Measurements from ENCODE around the gene TNFRSF1A.

TNFRSF1A gene

GRCh38 chr12:6373022-6373787 lies 31.3 kb upstream of the TNFRSF1A start:
- Histone ChIP-seq H3K4me3 (ENCODE audit: low read depth, low read length) (peak overlapping the region; percentile 72), H3K9me3 (ENCODE audit: control insufficient read depth, insufficient read depth, low read depth, low read length) (no peaks in the 10 kb centered on the region), H3K36me3 (ENCODE audit: control insufficient read depth, insufficient read depth, low read length) (no peaks in the 10 kb centered on the region), H3K9ac (ENCODE audit: low read length) (peak overlapping the region; percentile 82), H3K27ac (ENCODE audit: low read depth, low read length) (peak overlapping the region; percentile 59; the same call in 1 of the 2 replicates), H3K4me1 (ENCODE audit: control insufficient read depth, insufficient read depth, low read length) (peaks cover 71% of the 10 kb centered on the region), H3K27me3 (ENCODE audit: control insufficient read depth, insufficient read depth, low read length) (peaks cover 5% of the 10 kb centered on the region; the same call in 1 of the 2 replicates)

- Histone ChIP-seq H3K27me3 (ENCODE audit: control insufficient read depth, insufficient read depth, low read length) (peaks cover 5% of the 10 kb centered on the region; the same call in 1 of the 2 replicates), H3K9ac (ENCODE audit: low read length) (peak overlapping the region; percentile 82), H3K4me1 (ENCODE audit: control insufficient read depth, insufficient read depth, low read length) (peaks cover 69% of the 10 kb centered on the region), H3K27ac (ENCODE audit: low read depth, low read length) (peak overlapping the region; percentile 59), H3K4me3 (ENCODE audit: low read depth, low read length) (peak overlapping the region; percentile 72), H3K36me3 (ENCODE audit: control insufficient read depth, insufficient read depth, low read length) (peaks cover 1% of the 10 kb centered on the region), H3K9me3 (ENCODE audit: control insufficient read depth, insufficient read depth, low read depth, low read length) (no peaks in the 10 kb centered on the region)
These were observed 30.6 kb upstream of the TNFRSF1A start for GRCh38 chr12:6372403-6373003.

- Histone ChIP-seq H3K27me3 (ENCODE audit: control insufficient read depth, insufficient read depth, low read length) (peaks cover 5% of the 10 kb centered on the region; the same call in 1 of the 2 replicates), H3K4me3 (ENCODE audit: low read depth, low read length) (peak overlapping the region; percentile 42), H3K4me1 (ENCODE audit: control insufficient read depth, insufficient read depth, low read length) (peaks cover 56% of the 10 kb centered on the region), H3K9me3 (ENCODE audit: control insufficient read depth, insufficient read depth, low read depth, low read length) (no peaks in the 10 kb centered on the region), H3K36me3 (ENCODE audit: control insufficient read depth, insufficient read depth, low read length) (peaks cover 5% of the 10 kb centered on the region), H3K27ac (ENCODE audit: low read depth, low read length) (peak overlapping the region; percentile 74), H3K9ac (ENCODE audit: low read length) (peak overlapping the region; percentile 50)
These were observed 29.3 kb upstream of the TNFRSF1A start for GRCh38 chr12:6370994-6371754.

GRCh38 chr12:6370576-6370935 lies 28.7 kb upstream of the TNFRSF1A start:
- H3K36me3 ChIP-seq (ENCODE audit: control insufficient read depth, insufficient read depth, low read length): peaks cover 6% of the 10 kb centered on the region
- peak overlapping the region; percentile 50 for H3K9ac ChIP-seq (ENCODE audit: low read length)
- peaks cover 50% of the 10 kb centered on the region for H3K4me1 ChIP-seq (ENCODE audit: control insufficient read depth, insufficient read depth, low read length)
- H3K27me3 ChIP-seq (ENCODE audit: control insufficient read depth, insufficient read depth, low read length): peaks cover 5% of the 10 kb centered on the region; the same call in 1 of the 2 replicates
- peak overlapping the region; percentile 74 for H3K27ac ChIP-seq (ENCODE audit: low read depth, low read length)
- no peaks in the 10 kb centered on the region for H3K9me3 ChIP-seq (ENCODE audit: control insufficient read depth, insufficient read depth, low read depth, low read length)
- H3K4me3 ChIP-seq (ENCODE audit: low read depth, low read length): peak overlapping the region; percentile 42

GRCh38 chr12:6369916-6370575 lies 28.2 kb upstream of the TNFRSF1A start:
- Histone ChIP-seq H3K36me3 (ENCODE audit: control insufficient read depth, insufficient read depth, low read length) (peaks cover 6% of the 10 kb centered on the region), H3K27ac (ENCODE audit: low read depth, low read length) (peak overlapping the region; percentile 74; the same call in 1 of the 2 replicates), H3K9ac (ENCODE audit: low read length) (peak overlapping the region; percentile 50), H3K9me3 (ENCODE audit: control insufficient read depth, insufficient read depth, low read depth, low read length) (no peaks in the 10 kb centered on the region), H3K4me1 (ENCODE audit: control insufficient read depth, insufficient read depth, low read length) (peaks cover 47% of the 10 kb centered on the region), H3K4me3 (ENCODE audit: low read depth, low read length) (peak overlapping the region; percentile 42; the same call in 1 of the 2 replicates), H3K27me3 (ENCODE audit: control insufficient read depth, insufficient read depth, low read length) (peaks cover 5% of the 10 kb centered on the region; the same call in 1 of the 2 replicates)

GRCh38 chr12:6368906-6369525 lies 27.1 kb upstream of the TNFRSF1A start:
- Histone ChIP-seq H3K4me3 (ENCODE audit: low read depth, low read length) (no peak overlapping the region), H3K27ac (ENCODE audit: low read depth, low read length) (no peak overlapping the region; the same call in 1 of the 2 replicates), H3K4me1 (ENCODE audit: control insufficient read depth, insufficient read depth, low read length) (peaks cover 42% of the 10 kb centered on the region)

GRCh38 chr12:6367969-6368892 lies 26.4 kb upstream of the TNFRSF1A start:
- H3K4me3 ChIP-seq (ENCODE audit: low read depth, low read length): no peak overlapping the region
- peak overlapping the region; percentile 18; the same call in 1 of the 2 replicates for H3K27ac ChIP-seq (ENCODE audit: low read depth, low read length)
- H3K9me3 ChIP-seq (ENCODE audit: control insufficient read depth, insufficient read depth, low read depth, low read length): no peaks in the 10 kb centered on the region
- H3K4me1 ChIP-seq (ENCODE audit: control insufficient read depth, insufficient read depth, low read length): peaks cover 46% of the 10 kb centered on the region
- peak overlapping the region; percentile 19 for H3K9ac ChIP-seq (ENCODE audit: low read length)
- H3K27me3 ChIP-seq (ENCODE audit: control insufficient read depth, insufficient read depth, low read length): no peaks in the 10 kb centered on the region
- H3K36me3 ChIP-seq (ENCODE audit: control insufficient read depth, insufficient read depth, low read length): peaks cover 6% of the 10 kb centered on the region

More at GRCh38 chr12:6368906-6369525, 27.1 kb upstream of the TNFRSF1A start:
- H3K9ac ChIP-seq (ENCODE audit: low read length): no peak overlapping the region
- peaks cover 6% of the 10 kb centered on the region for H3K36me3 ChIP-seq (ENCODE audit: control insufficient read depth, insufficient read depth, low read length)
- H3K9me3 ChIP-seq (ENCODE audit: control insufficient read depth, insufficient read depth, low read depth, low read length): no peaks in the 10 kb centered on the region
- H3K27me3 ChIP-seq (ENCODE audit: control insufficient read depth, insufficient read depth, low read length): peaks cover 2% of the 10 kb centered on the region; the same call in 1 of the 2 replicates

GRCh38 chr12:6367065-6367968 lies 25.4 kb upstream of the TNFRSF1A start:
- H3K27me3 ChIP-seq (ENCODE audit: control insufficient read depth, insufficient read depth, low read length): no peaks in the 10 kb centered on the region
- peaks cover 6% of the 10 kb centered on the region for H3K36me3 ChIP-seq (ENCODE audit: control insufficient read depth, insufficient read depth, low read length)
- no peaks in the 10 kb centered on the region for H3K9me3 ChIP-seq (ENCODE audit: control insufficient read depth, insufficient read depth, low read depth, low read length)
- no peak overlapping the region for H3K9ac ChIP-seq (ENCODE audit: low read length)
- H3K4me3 ChIP-seq (ENCODE audit: low read depth, low read length): no peak overlapping the region
- peak overlapping the region; percentile 18; the same call in 1 of the 2 replicates for H3K27ac ChIP-seq (ENCODE audit: low read depth, low read length)
- peaks cover 37% of the 10 kb centered on the region for H3K4me1 ChIP-seq (ENCODE audit: control insufficient read depth, insufficient read depth, low read length)

GRCh38 chr12:6364044-6364374 lies 22.1 kb upstream of the TNFRSF1A start:
- H3K4me3 ChIP-seq (ENCODE audit: low read depth, low read length): peak overlapping the region; percentile 66
- no peaks in the 10 kb centered on the region for H3K9me3 ChIP-seq (ENCODE audit: control insufficient read depth, insufficient read depth, low read depth, low read length)
- peaks cover 17% of the 10 kb centered on the region for H3K4me1 ChIP-seq (ENCODE audit: control insufficient read depth, insufficient read depth, low read length)
- H3K27me3 ChIP-seq (ENCODE audit: control insufficient read depth, insufficient read depth, low read length): no peaks in the 10 kb centered on the region
- H3K27ac ChIP-seq (ENCODE audit: low read depth, low read length): no peak overlapping the region
- peaks cover 30% of the 10 kb centered on the region for H3K36me3 ChIP-seq (ENCODE audit: control insufficient read depth, insufficient read depth, low read length)
- no peak overlapping the region for H3K9ac ChIP-seq (ENCODE audit: low read length)
